NT2/D1 (cell line): ENCODE measurements around the gene CENPF.
"Not testable (repeated sequence)": the region's sequence is repeated elsewhere in the genome, so short reads cannot be mapped to it uniquely, and the experiment has no call there.

Experiments used
- DNase-seq: peaks from one replicate; pipeline ENCODE4 v3.0.0-alpha.2; 2011; ENCODE audit warnings: low read depth, low spot score
- H3K27me3 ChIP-seq: 2 replicates; pipeline ENCODE4 v1.6.0; 2011; ENCODE audit warnings: mild to moderate bottlenecking; ENCODE audit not compliant: insufficient read length, insufficient read depth
- H3K36me3 ChIP-seq: 2 replicates; pipeline ENCODE4 v1.6.1; 2011; ENCODE audit warnings: mild to moderate bottlenecking, low read length, mixed read lengths; ENCODE audit not compliant: insufficient read depth, insufficient read length
- H3K4me1 ChIP-seq: 2 replicates; pipeline ENCODE4 v1.5.1; 2011; ENCODE audit not compliant: insufficient read depth, insufficient read length
- H3K4me3 ChIP-seq: 2 replicates; pipeline ENCODE4 v1.5.1; 2011; ENCODE audit warnings: low read depth; ENCODE audit not compliant: insufficient read length
- H3K9ac ChIP-seq: 2 replicates; pipeline ENCODE4 v1.6.0; 2011; ENCODE audit warnings: low read depth; ENCODE audit not compliant: insufficient read length
- H3K9me3 ChIP-seq: 2 replicates; pipeline ENCODE4 v1.5.1; 2011; ENCODE audit warnings: mild to moderate bottlenecking, low read length; ENCODE audit not compliant: insufficient read depth
- SUZ12 ChIP-seq: IDR thresholded peaks from 2 replicates; pipeline ENCODE4 v1.6.1; 2011; ENCODE audit not compliant: insufficient read length, insufficient read depth; ENCODE audit errors: extremely low read depth
- YY1 ChIP-seq: IDR thresholded peaks from 2 replicates; pipeline ENCODE4 v1.6.1; 2011; ENCODE audit not compliant: insufficient read length, insufficient read depth
- ZNF274 ChIP-seq: IDR thresholded peaks from 2 replicates; pipeline ENCODE4 v1.6.1; 2011; ENCODE audit warnings: mild to moderate bottlenecking, low read depth, low read length

The CENPF gene

DNA sequence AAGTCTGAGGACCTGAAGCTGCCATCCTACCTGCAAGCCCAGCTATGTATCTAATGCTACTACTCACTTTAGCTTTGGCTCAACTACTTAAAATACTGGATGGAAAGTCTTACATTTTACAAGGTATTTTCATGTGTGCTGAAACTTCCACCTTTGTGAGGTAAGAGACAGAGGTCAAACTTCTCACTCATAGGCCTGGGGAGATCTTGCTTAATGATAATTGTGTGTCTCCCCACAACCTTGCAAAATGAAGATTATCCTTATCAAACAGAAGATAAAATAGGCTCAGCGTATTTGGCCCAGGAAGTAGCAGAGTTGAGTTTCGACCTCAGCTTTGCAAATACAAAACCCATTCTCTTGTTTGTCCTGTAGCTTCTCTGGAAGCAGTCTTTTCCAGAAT, 63.7 kb downstream of the CENPF start:
- TF ChIP-seq YY1 (no peak), ZNF274 (no peak), SUZ12 (no peak)
- H3K9ac ChIP-seq = no peak overlapping the region
- no peaks in the 10 kb centered on the region for H3K4me1 ChIP-seq
- H3K27me3 ChIP-seq = no peaks in the 10 kb centered on the region
- H3K9me3 ChIP-seq = no peaks in the 10 kb centered on the region; the same call in 1 of the 2 replicates
- DNase-seq = no peak
- peaks cover 68% of the 10 kb centered on the region for H3K36me3 ChIP-seq
- no peak overlapping the region for H3K4me3 ChIP-seq

DNA sequence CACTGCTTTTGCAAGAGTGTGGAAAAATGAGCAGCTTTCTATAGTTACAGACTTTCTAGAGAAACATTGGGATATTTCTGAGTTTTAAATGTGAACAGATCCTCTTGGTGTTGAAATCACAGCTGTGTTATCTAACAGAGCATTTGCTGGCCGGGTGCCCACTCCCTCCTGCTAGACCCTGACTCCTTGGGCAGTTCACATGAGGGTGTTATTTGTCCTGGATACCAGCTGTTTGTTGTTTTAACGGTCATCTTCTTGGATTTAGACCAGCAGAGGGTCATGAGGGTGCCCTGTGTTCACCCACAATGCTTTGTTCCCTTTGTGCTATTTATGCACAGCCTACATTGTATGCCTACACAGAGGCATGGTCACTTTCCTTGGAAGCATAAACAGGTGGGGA, 67.1 kb downstream of the CENPF start:
- H3K36me3 ChIP-seq = peaks cover 35% of the 10 kb centered on the region
- no peaks in the 10 kb centered on the region; the same call in 1 of the 2 replicates for H3K9me3 ChIP-seq
- H3K4me1 ChIP-seq = no peaks in the 10 kb centered on the region
- H3K27me3 ChIP-seq = no peaks in the 10 kb centered on the region
- TF ChIP-seq SUZ12 (no peak), ZNF274 (no peak), YY1 (no peak)
- no peak for DNase-seq
- H3K9ac ChIP-seq = no peak overlapping the region
- H3K4me3 ChIP-seq = no peak overlapping the region

DNA sequence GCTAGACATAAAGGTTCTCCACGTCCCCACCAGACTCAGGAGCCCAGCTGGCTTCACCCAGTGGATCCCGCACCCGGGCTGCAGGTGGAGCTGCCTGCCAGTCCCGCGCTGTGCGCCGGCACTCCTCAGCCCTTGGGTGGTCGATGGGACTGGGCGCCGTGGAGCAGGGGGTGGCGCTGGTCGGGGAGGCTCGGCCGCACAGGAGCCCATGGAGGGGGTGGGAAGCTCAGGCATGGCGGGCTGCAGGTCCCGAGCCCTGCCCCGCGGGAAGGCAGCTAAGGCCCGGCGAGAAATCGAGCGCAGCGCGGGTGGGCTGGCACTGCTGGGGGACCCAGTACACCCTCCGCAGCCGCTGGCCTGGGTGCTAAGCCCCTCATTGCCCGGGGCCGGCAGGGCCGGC, 70.0 kb downstream of the CENPF start:
- not testable (repeated sequence) for H3K36me3 ChIP-seq, H3K9ac ChIP-seq, H3K4me3 ChIP-seq, H3K27me3 ChIP-seq, H3K9me3 ChIP-seq, DNase-seq, H3K4me1 ChIP-seq

DNA sequence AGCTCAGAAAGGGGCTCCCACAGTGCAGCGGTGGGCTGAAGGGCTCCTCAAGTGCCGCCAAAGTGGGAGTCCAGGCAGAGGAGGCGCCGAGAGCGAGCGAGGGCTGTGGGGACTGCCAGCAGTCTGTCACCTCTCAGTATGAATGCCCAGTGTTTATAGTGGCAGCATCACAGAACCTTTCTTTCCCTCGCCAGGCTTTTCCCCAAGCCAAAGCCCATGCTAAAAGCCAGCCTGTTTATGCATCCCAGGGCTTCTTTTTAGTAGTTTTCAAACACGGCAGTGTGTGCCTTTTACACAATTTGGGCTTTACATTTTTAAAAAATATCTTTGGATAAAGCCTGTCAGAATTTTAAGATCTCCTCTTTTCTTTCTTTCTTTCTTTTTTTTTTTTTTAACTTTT, 70.6 kb downstream of the CENPF start:
- DNase-seq = no peak
- no peak overlapping the region for H3K9ac ChIP-seq

DNA sequence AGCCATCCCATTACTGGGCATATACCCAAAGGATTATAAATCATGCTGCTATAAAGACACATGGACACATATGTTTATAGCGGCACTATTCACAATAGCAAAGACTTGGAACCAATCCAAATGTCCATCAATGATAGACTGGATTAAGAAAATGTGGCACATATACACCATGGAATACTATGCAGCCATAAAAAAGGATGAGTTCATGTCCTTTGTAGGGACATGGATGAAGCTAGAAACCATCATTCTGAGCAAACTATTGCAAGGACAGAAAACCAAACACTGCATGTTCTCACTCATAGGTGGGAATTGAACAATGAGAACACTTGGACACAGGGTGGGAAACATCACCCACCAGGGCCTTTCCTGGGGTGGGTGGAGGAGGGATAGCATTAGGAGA, 72.5 kb downstream of the CENPF start:
- H3K4me1 ChIP-seq, H3K9me3 ChIP-seq, H3K9ac ChIP-seq, DNase-seq, H3K36me3 ChIP-seq, H3K27me3 ChIP-seq, H3K4me3 ChIP-seq: not testable (repeated sequence)

More for the DNA sequence above, 70.6 kb downstream of the CENPF start:
- Histone ChIP-seq H3K36me3 (peaks cover 6% of the 10 kb centered on the region), H3K4me3 (no peak overlapping the region), H3K4me1 (no peaks in the 10 kb centered on the region), H3K27me3 (no peaks in the 10 kb centered on the region), H3K9me3 (no peaks in the 10 kb centered on the region; the same call in 1 of the 2 replicates)
- no peak for TF ChIP-seq ZNF274
- TF ChIP-seq SUZ12 = no peak
- no peak for TF ChIP-seq YY1

DNA sequence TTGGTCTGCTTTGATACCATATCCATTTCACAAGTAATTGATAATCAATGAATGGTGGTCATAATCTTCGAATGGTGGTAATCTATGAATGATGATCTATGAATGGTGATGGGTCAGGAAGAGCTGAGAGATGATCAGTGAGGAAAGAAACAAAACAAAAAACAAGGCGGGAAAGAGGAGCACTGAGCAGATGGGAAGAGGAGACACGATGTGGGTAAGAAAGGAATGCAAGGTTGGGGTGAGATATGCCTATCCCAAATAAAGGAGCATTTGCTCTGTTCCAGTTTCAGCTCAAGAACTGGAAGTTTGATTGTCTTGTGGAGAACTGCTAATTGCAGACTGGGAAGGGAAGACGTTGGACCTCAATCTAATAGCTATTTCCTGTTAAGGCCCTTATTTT, 73.8 kb downstream of the CENPF start:
- no peak overlapping the region for H3K9ac ChIP-seq
- TF ChIP-seq YY1 = no peak
- TF ChIP-seq ZNF274 = no peak
- TF ChIP-seq SUZ12 = no peak
- H3K36me3 ChIP-seq = no peaks in the 10 kb centered on the region

DNA sequence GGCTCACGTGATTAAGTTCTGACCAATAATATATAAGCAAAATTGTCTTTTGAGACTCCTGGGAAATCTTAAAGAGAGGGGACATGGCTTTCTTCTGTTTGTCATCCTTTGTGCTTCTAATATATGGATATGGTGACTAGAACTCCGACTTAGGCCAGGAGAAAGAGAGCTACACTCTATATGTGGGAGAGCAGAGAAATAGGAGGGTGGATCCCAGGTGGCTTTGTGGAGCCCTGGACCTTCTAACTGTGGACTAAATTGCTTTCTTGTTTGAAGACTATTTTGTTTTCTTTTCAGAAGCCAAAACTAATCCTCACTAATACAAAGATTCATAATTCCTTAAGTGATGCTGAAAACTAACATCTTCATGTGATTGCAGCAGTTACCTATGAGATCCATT, 75.0 kb downstream of the CENPF start:
- TF ChIP-seq YY1 = no peak
- no peak for TF ChIP-seq ZNF274
- no peak for TF ChIP-seq SUZ12
- Histone ChIP-seq H3K9ac (no peak overlapping the region), H3K36me3 (no peaks in the 10 kb centered on the region), H3K4me1 (no peaks in the 10 kb centered on the region), H3K27me3 (no peaks in the 10 kb centered on the region), H3K4me3 (no peak overlapping the region), H3K9me3 (no peaks in the 10 kb centered on the region)
- no peak for DNase-seq

More for the DNA sequence above, 73.8 kb downstream of the CENPF start:
- no peaks in the 10 kb centered on the region for H3K27me3 ChIP-seq
- H3K4me3 ChIP-seq = no peak overlapping the region
- no peaks in the 10 kb centered on the region for H3K4me1 ChIP-seq
- no peak for DNase-seq
- H3K9me3 ChIP-seq = no peaks in the 10 kb centered on the region; the same call in 1 of the 2 replicates

DNA sequence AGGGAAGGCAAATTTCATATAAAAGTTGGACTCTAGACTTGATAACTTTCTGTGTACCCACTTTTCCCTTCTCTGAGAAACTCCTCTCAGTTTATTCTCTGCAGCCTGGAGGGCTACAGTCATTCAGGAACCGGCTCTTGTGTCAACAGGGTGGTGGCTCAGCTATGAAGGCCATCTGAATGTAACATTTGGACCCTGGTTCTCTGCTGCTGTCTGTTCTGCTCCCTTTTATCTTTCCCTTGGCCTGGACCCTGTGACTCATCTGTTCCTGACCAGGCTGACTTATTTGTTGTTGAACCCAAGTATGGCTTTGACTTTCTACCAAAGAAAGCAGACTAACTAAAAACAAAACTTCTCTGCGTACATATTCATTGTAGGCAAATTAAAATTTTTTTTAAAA, 75.4 kb downstream of the CENPF start:
- Histone ChIP-seq H3K27me3 (no peaks in the 10 kb centered on the region), H3K4me1 (no peaks in the 10 kb centered on the region), H3K36me3 (no peaks in the 10 kb centered on the region), H3K9ac (no peak overlapping the region), H3K9me3 (no peaks in the 10 kb centered on the region), H3K4me3 (no peak overlapping the region)
- no peak for TF ChIP-seq SUZ12
- no peak for TF ChIP-seq YY1
- no peak for TF ChIP-seq ZNF274
- DNase-seq = no peak
